Upper lobe of right lung (tissue), 1 donor: ENCODE results near the gene PERCC1. TPM values are rescaled to one million over a fixed set of nuclear protein-coding genes. Genes with fewer than 3 reads are reported as not detected.

Experiments
- ATAC-seq: fragments of 200-7000 bp; cut with Tn5 transposase; one replicate; pipeline ENCODE4 v1.9.1; 2020; ENCODE audit warnings: mild to moderate bottlenecking, moderate library complexity
- DNase-seq: peaks from one replicate; pipeline ENCODE4 v3.0.0-alpha.2; 2020
- H3K27ac ChIP-seq: fragments of 200-600 bp; one replicate; pipeline ENCODE4 v1.8.0; 2022
- H3K27me3 ChIP-seq: fragments of 200-600 bp; one replicate; pipeline ENCODE4 v1.8.0; 2022; ENCODE audit warnings: mild to moderate bottlenecking
- H3K36me3 ChIP-seq: fragments of 200-600 bp; one replicate; pipeline ENCODE4 v1.8.0; 2022
- H3K4me1 ChIP-seq: fragments of 200-600 bp; one replicate; pipeline ENCODE4 v1.8.0; 2022
- H3K4me3 ChIP-seq: fragments of 200-600 bp; one replicate; pipeline ENCODE4 v1.8.0; 2022; ENCODE audit warnings: mild to moderate bottlenecking
- H3K9me3 ChIP-seq: fragments of 200-600 bp; one replicate; pipeline ENCODE4 v1.8.0; 2022
- intact Hi-C: fragments of 100-400 bp; cut with DNase I; formaldehyde crosslinking; loops from one replicate; pipeline ENCODE4 v1.11.0; 2022
- total RNA-seq: library from RNA; stranded (reverse); fragmentation: NEBNext Ultra II Directional; extraction: Animal tissue kit (Norgen Biotek cat#: 25700); gene quantifications from one replicate; pipeline ENCODE4 v1.2.1, GENCODE V29; 2021
- TF ChIP-seq, protein P1 (sequence below): fragments of 200-600 bp; IDR thresholded peaks from one replicate; pipeline ENCODE4 v1.8.0; 2022; ENCODE audit warnings: antibody characterized with exemption
- donor health status: DM: no; HTN: yes; CAD: no; lungs with severe emphysema.

Gene PERCC1
- total RNA-seq, 1 donor from 2014 or later = not detected

DNA sequence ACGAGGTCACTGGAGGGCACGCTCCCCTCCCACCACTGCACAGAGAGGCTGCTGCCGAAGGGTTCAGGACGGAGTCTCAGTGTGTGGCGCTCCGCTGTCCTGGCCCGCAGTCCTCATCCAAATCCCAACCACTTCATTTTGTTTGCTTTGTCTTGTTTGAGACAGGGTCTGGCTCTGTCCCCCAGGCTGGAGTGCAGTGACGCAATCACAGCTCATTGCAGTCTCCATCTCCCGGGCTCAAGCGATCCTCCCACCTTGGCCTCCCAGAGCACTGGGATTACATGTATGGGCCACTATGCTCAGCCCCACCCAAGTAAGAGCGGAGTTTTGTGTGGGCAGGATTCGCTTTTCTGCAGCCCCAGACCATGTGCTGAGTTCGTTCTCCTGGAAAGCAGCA is 29.1 kb upstream of the PERCC1 start:
- no peaks in the 10 kb centered on the region for H3K9me3 ChIP-seq
- no peak overlapping the region for H3K4me3 ChIP-seq
- no peak overlapping the region for H3K27ac ChIP-seq
- ATAC-seq (no peak), DNase-seq (no peak)
- no peaks in the 10 kb centered on the region for H3K27me3 ChIP-seq
- TF ChIP-seq, protein P1, sequence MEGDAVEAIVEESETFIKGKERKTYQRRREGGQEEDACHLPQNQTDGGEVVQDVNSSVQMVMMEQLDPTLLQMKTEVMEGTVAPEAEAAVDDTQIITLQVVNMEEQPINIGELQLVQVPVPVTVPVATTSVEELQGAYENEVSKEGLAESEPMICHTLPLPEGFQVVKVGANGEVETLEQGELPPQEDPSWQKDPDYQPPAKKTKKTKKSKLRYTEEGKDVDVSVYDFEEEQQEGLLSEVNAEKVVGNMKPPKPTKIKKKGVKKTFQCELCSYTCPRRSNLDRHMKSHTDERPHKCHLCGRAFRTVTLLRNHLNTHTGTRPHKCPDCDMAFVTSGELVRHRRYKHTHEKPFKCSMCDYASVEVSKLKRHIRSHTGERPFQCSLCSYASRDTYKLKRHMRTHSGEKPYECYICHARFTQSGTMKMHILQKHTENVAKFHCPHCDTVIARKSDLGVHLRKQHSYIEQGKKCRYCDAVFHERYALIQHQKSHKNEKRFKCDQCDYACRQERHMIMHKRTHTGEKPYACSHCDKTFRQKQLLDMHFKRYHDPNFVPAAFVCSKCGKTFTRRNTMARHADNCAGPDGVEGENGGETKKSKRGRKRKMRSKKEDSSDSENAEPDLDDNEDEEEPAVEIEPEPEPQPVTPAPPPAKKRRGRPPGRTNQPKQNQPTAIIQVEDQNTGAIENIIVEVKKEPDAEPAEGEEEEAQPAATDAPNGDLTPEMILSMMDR = no peak
- intact Hi-C loops = no loop called here
- peaks cover 63% of the 10 kb centered on the region for H3K36me3 ChIP-seq
- H3K4me1 ChIP-seq = no peaks in the 10 kb centered on the region

DNA sequence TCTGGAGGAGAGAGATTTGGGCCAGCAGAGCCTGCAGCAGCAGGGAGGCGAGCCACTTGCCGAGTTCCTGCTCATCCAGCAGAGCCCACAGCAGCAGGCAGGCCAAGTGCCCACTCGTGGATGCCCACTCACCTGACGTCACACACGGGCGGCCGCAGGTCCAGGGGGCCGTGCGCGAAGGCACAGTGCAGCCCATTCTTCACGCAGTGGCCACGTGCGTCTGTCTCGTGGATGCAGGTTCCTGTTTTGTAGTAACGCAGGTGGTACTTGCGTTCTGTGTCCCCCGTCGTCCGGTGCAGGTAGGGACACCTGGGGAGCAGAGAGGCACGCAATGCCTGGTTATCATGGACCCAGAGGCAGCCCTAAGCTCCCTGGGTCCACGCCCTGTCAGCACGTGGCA is 27.8 kb upstream of the PERCC1 start:
- H3K4me1 ChIP-seq = peaks cover 6% of the 10 kb centered on the region
- no peak for DNase-seq
- H3K36me3 ChIP-seq = peaks cover 61% of the 10 kb centered on the region
- H3K27ac ChIP-seq = no peak overlapping the region
- no peaks in the 10 kb centered on the region for H3K27me3 ChIP-seq
- no peaks in the 10 kb centered on the region for H3K9me3 ChIP-seq
- TF ChIP-seq, protein P1 = no peak
- H3K4me3 ChIP-seq = no peak overlapping the region
- no peak for ATAC-seq
- intact Hi-C loops = no loop called here

DNA sequence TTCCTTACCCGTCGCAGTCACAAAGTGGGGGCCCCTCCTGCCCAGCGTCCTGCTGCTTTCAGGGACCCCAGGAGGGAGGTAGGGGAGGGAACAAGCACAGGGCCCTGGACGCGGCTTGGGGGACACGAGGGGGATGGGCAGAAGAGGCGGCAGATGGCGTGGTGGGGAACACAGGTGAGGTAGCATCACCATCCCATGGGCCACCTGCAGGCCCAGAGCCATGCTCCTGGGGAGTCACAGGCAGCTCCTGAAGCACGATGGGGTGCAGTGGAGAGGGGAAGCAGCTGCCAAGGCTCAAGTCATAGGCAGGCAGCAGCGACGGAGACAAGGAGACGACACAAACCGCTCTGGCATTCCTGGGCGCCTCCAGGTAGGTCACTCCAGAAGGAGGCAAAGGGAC is 27.1 kb upstream of the PERCC1 start:
- intact Hi-C loops = no loop called here
- no peak for DNase-seq
- TF ChIP-seq, protein P1 = no peak

DNA sequence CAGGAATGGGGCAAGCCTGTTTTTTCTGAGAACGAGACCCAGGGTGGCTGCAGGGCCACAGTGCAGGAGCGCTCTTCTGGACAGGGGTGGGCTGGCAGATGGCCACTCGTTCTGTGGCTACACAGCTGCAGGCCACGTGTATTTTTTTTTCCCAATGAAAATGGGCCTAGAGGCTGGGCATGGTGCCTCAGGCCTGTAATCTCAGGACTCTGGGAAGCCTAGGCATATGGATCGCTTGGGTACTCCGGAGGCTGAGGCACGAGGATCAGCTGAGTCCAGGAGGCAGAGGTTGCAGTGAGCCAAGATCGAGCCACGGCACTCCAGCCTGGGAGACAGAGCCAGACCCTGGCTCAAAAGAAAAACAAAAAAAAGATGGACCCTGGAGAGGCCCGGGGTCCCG is 23.1 kb upstream of the PERCC1 start:
- intact Hi-C loops = no loop called here
- peaks cover 16% of the 10 kb centered on the region for H3K4me1 ChIP-seq
- peak overlapping the region; percentile 53 for H3K4me3 ChIP-seq
- TF ChIP-seq, protein P1 = no peak
- peak; percentile 2 for ATAC-seq
- no peaks in the 10 kb centered on the region for H3K9me3 ChIP-seq
- H3K27me3 ChIP-seq = no peaks in the 10 kb centered on the region
- H3K36me3 ChIP-seq = peaks cover 40% of the 10 kb centered on the region
- H3K27ac ChIP-seq = no peak overlapping the region
- no peak for DNase-seq

More for the DNA sequence above, 27.1 kb upstream of the PERCC1 start:
- Histone ChIP-seq H3K4me3 (no peak overlapping the region), H3K36me3 (peaks cover 54% of the 10 kb centered on the region), H3K27ac (no peak overlapping the region), H3K4me1 (peaks cover 11% of the 10 kb centered on the region), H3K9me3 (no peaks in the 10 kb centered on the region), H3K27me3 (no peaks in the 10 kb centered on the region)
- no peak for ATAC-seq

DNA sequence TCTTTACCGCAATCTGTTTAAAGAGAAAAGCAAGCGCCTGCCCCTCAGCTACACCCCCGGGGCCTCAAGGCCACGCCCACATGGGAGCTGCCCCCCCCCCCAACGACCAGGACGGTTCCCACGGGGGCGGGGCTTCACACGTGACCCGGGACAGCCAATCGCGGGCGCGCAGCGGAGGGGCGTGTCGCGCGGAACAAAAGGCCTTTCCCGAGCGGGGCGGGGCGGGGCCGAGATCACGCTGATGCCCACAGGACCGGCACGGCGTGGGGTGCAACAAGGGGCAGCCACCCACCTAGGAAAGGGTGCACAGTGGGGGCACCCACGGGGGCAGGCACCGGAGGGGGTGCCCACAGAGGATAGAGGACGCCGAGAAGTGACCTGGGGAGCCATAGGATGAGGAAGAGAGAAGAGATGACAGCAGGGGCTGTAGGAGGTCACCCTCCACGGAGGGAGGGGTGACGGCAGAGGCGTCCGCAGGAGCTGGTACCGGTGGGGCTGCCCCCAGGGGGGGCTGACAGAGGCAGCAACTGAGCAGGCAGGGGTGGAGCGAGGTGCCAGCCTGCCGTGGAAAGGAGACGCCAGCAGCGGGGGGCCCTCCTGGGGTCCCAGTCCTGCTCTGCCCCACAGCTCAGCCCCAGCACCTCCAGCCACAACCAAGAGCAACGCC is 22.6 kb upstream of the PERCC1 start:
- DNase-seq = peak; percentile 96
- peaks cover 35% of the 10 kb centered on the region for H3K36me3 ChIP-seq
- intact Hi-C loops = no loop called here

More for the DNA sequence above, 22.6 kb upstream of the PERCC1 start:
- Histone ChIP-seq H3K4me3 (peak overlapping the region; percentile 53), H3K9me3 (no peaks in the 10 kb centered on the region), H3K27me3 (no peaks in the 10 kb centered on the region), H3K4me1 (peaks cover 16% of the 10 kb centered on the region), H3K27ac (peak overlapping the region; percentile 24)
- TF ChIP-seq, protein P1 = no peak
- peak; percentile 98 for ATAC-seq
